Keratinocyte (primary cell): ENCODE measurements around the gene MRPS27.

Source experiments
- EZH2 ChIP-seq: IDR thresholded peaks from one replicate; pipeline ENCODE4 v1.6.1; 2012; ENCODE audit warnings: inconsistent platforms, mild to moderate bottlenecking, low read length, moderate library complexity
- TF ChIP-seq, protein P1 (sequence below), 3 experiments: IDR thresholded peaks in 1 of 3; conservative IDR thresholded peaks in 1 of 3; optimal IDR thresholded peaks in 1 of 3; 2 replicates in 2 of 3; 3 replicates in 1 of 3; pipeline versions ENCODE3 to v1.5.1; 2011; ENCODE audit warnings: low read length in 3 of 3, mild to moderate bottlenecking in 3 of 3, moderate library complexity in 2 of 3, control low read depth in 1 of 3, inconsistent platforms in 1 of 3; ENCODE audit not compliant: insufficient read depth in 2 of 3; ENCODE audit errors: extremely low read depth in 1 of 3

DNA sequence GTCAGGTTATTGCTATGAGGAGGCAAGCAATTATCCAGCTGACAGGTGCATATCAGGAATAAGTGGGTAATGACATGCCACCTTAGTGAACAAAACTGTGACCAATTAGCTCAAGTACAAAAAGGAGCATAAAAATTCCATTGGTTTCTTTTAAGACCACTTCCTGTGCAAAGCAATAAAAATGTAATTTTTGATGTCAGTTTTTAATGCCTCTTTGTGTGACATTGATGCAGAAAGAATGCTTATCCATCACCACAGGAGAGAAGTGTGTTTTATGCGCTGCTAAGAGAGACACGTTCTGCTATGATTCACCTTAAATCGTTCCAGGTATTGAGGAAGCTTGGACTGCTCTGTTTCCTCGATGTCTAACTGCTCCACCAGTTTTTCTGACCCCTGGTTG lies 96.7 kb downstream of the MRPS27 start:
- no peak for TF ChIP-seq EZH2
- TF ChIP-seq, protein P1, sequence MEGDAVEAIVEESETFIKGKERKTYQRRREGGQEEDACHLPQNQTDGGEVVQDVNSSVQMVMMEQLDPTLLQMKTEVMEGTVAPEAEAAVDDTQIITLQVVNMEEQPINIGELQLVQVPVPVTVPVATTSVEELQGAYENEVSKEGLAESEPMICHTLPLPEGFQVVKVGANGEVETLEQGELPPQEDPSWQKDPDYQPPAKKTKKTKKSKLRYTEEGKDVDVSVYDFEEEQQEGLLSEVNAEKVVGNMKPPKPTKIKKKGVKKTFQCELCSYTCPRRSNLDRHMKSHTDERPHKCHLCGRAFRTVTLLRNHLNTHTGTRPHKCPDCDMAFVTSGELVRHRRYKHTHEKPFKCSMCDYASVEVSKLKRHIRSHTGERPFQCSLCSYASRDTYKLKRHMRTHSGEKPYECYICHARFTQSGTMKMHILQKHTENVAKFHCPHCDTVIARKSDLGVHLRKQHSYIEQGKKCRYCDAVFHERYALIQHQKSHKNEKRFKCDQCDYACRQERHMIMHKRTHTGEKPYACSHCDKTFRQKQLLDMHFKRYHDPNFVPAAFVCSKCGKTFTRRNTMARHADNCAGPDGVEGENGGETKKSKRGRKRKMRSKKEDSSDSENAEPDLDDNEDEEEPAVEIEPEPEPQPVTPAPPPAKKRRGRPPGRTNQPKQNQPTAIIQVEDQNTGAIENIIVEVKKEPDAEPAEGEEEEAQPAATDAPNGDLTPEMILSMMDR (optimal IDR thresholded peaks at IDR 0.05 in 1 of 3, IDR thresholded peaks at IDR 0.05 in 1 of 3, conservative IDR thresholded peaks at IDR 0.05 in 1 of 3; ENCODE audit: extremely low read depth in 1 of 3, insufficient read depth in 2 of 3, low read length in 3 of 3): no peak
